Measurements from ENCODE around the gene ZNF248.

Gene ZNF248

DNA sequence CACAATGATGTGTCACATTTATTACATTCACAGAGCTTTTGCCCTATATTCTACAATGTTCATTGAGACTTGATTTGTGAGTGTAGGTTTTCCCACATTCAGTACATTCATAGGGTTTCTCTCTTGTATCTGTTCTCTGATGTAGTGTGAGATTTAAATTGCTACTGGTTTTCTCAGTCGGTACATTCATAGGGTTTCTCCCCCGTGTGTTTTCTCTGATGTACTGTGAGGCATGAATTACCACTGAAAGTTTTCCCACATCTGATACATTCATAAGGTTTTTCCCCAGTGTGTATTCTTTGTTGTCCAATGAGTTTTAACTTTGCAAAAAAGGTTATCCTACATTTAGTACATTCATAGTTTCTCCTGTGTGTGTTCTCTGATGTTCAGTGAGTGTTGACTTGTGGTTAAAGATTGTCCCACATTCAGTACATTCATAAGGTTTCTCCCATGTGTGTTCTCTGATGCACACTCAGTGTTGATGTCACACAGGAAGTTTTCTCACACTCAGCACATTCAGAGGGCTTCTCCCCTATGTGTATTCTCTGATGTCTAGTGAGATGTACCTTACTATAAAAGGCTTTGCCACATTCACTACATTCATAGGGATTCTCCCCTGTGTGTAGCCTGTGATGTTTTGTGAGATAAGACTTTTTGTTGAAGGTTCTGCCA is 63.0 kb downstream of the ZNF248 start:
- Mint-ChIP-seq H3K36me3 (peaks cover 13 to 22% of the 10 kb centered on the region in 2 donors), H3K27ac (no peak overlapping the region), H3K4me1 (no peaks in the 10 kb centered on the region), H3K9me3 (peaks cover 21 to 24% of the 10 kb centered on the region in 2 donors), H3K27me3 (no peaks in the 10 kb centered on the region), H3K4me3 (no peak overlapping the region)
- ATAC-seq (replicated peaks) (no peak), DNase-seq (no peak)

DNA sequence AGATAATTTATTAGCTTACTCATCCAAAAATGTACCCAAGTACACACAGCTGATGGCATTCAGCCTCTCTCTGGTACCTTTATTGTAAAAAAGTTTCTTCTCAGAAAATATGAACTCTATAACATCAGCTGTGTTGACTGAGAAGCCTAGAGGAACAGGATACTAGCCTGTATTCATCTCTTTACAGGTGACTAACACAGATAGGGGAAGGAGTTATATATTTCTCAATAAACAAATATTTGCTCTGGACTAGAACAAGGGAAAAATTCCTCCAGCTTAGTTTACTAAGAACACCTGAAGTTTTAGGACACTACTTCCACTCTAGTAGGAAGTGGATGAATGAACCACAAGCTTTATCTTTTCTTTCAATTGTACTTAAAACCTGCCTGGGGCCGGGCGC is 67.8 kb downstream of the ZNF248 start:
- no peak for ATAC-seq (replicated peaks)
- Mint-ChIP-seq H3K36me3 (peaks cover 7 to 17% of the 10 kb centered on the region in 2 donors), H3K27me3 (no peaks in the 10 kb centered on the region), H3K9me3 (peaks cover 11 to 13% of the 10 kb centered on the region in 2 donors), H3K4me1 (no peaks in the 10 kb centered on the region), H3K4me3 (no peak overlapping the region), H3K27ac (no peak overlapping the region)
- DNase-seq = no peak

GRCh38 chr10:37784678-37785077 is 72.7 kb downstream of the ZNF248 start:
- ATAC-seq (replicated peaks) = no peak
- Mint-ChIP-seq H3K27ac (no peak overlapping the region), H3K4me3 (no peak overlapping the region), H3K27me3 (no peaks in the 10 kb centered on the region), H3K4me1 (no peaks in the 10 kb centered on the region), H3K9me3 (peaks cover 7 to 11% of the 10 kb centered on the region in 2 donors), H3K36me3 (peaks cover 4 to 9% of the 10 kb centered on the region in 2 donors)
- DNase-seq = no peak

GRCh38 chr10:37780536-37780935 is 76.9 kb downstream of the ZNF248 start:
- peaks cover 11 to 15% of the 10 kb centered on the region in 2 donors for H3K9me3 Mint-ChIP-seq
- no peak overlapping the region for H3K27ac Mint-ChIP-seq
- no peaks in the 10 kb centered on the region for H3K27me3 Mint-ChIP-seq
- DNase-seq (no peak), ATAC-seq (replicated peaks) (no peak)
- peaks cover 6 to 8% of the 10 kb centered on the region in 2 donors for H3K36me3 Mint-ChIP-seq
- H3K4me1 Mint-ChIP-seq = no peaks in the 10 kb centered on the region
- no peak overlapping the region for H3K4me3 Mint-ChIP-seq

DNA sequence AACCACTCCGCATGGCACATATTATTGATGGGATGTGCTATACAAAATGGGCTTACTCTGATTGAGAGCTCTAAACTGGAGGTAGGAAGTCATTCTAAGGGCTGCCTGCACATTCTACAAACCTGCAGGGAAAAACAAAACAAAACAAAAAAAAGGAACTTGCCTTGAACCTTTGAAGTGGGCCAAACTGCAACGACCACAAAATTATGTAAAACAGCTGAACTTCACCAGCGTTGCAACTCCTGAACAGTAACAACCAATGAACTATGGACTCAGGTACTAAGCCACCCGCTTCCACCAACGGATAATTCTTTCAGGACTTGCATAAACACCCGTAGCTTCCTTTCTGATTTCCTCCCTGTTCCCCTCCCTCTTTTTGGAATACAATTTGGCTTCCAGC is 80.4 kb downstream of the ZNF248 start:
- Mint-ChIP-seq H3K4me3 (no peak overlapping the region), H3K36me3 (peaks cover 0 to 2% of the 10 kb centered on the region in 2 donors), H3K27me3 (no peaks in the 10 kb centered on the region), H3K4me1 (no peaks in the 10 kb centered on the region), H3K9me3 (peaks cover 8 to 13% of the 10 kb centered on the region in 2 donors), H3K27ac (no peak overlapping the region)
- ATAC-seq (replicated peaks) (no peak), DNase-seq (no peak)

DNA sequence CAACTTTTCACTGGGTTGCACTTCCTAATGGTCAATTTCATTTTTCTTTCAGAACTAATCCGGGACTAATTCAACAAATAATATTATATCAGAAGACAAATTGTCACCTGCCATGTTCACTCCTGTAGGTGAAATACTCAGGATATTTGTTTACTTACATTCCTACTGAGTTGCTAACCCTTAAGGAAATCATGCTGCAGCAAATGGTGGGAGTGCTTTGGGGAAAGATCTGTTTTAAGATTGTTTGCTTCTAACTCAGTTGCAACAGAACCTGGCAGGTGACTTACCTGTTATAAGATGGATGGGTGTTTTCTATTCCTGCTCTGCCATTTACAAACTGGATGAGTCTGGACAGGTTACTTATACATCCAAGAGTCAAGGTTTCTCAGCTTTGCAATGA is 81.8 kb downstream of the ZNF248 start:
- ATAC-seq (replicated peaks) = no peak
- no peaks in the 10 kb centered on the region for H3K27me3 Mint-ChIP-seq
- peaks cover 0 to 2% of the 10 kb centered on the region in 2 donors for H3K36me3 Mint-ChIP-seq
- no peaks in the 10 kb centered on the region for H3K4me1 Mint-ChIP-seq
- DNase-seq = no peak
- no peak overlapping the region for H3K4me3 Mint-ChIP-seq
- peaks cover 7 to 10% of the 10 kb centered on the region in 2 donors for H3K9me3 Mint-ChIP-seq
- H3K27ac Mint-ChIP-seq = no peak overlapping the region

DNA sequence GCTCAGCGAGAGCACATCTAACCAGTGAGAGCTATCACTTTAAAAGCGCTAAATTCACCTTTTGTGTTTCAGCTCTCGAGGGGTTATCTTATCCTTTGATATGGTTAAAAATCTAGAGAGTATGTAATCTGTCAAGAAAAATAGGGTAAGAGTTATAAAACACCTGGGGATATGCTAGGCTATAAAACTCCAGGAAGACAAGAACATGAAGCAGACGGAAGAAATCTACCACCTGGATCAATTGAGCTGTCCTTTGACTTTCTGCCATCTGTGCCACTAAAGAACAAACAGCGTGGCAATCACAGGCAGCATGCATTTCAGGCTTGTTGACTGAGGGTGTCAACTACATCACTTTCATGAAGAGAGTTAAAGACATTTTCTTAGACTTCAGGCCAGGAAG is 83.1 kb downstream of the ZNF248 start:
- H3K9me3 Mint-ChIP-seq = peaks cover 7 to 10% of the 10 kb centered on the region in 2 donors
- no peaks in the 10 kb centered on the region for H3K4me1 Mint-ChIP-seq
- H3K27ac Mint-ChIP-seq = no peak overlapping the region
- no peaks in the 10 kb centered on the region for H3K27me3 Mint-ChIP-seq
- ATAC-seq (replicated peaks) = no peak
- H3K36me3 Mint-ChIP-seq = peaks cover 0 to 2% of the 10 kb centered on the region in 2 donors
- H3K4me3 Mint-ChIP-seq = no peak overlapping the region
- DNase-seq = no peak

GRCh38 chr10:37765216-37765615 is 92.2 kb downstream of the ZNF248 start:
- H3K36me3 Mint-ChIP-seq = peaks cover 8 to 17% of the 10 kb centered on the region in 2 donors
- H3K9me3 Mint-ChIP-seq = peaks cover 20 to 27% of the 10 kb centered on the region in 2 donors
- no peak overlapping the region for H3K27ac Mint-ChIP-seq
- H3K4me1 Mint-ChIP-seq = no peaks in the 10 kb centered on the region
- ATAC-seq (replicated peaks) = no peak
- H3K27me3 Mint-ChIP-seq = no peaks in the 10 kb centered on the region
- no peak for DNase-seq
- H3K4me3 Mint-ChIP-seq = no peak overlapping the region

DNA sequence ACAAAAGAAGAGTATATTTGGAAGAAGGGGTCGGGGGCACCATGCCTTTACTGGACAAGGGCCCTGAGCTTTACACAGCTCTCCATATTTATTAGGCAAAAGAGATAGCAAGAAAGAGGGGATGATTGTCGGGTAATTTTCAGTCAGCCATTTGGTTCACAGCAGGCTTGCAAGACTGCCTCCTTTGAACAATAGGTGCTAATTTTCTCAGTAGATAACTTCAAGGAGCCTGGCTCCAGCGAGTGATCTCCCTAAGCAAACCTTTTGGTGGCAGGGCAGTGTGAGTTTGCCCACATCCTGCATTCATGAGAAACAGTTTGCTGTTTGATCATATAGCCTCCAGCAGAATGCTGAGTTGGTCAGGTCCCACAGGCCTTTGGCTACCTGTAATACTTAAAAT is 94.3 kb downstream of the ZNF248 start:
- peaks cover 6 to 16% of the 10 kb centered on the region in 2 donors for H3K36me3 Mint-ChIP-seq
- no peak overlapping the region for H3K4me3 Mint-ChIP-seq
- ATAC-seq (replicated peaks) (no peak), DNase-seq (no peak)
- H3K27ac Mint-ChIP-seq = no peak overlapping the region
- H3K4me1 Mint-ChIP-seq = no peaks in the 10 kb centered on the region
- H3K27me3 Mint-ChIP-seq = no peaks in the 10 kb centered on the region
- H3K9me3 Mint-ChIP-seq = peaks cover 16 to 24% of the 10 kb centered on the region in 2 donors

DNA sequence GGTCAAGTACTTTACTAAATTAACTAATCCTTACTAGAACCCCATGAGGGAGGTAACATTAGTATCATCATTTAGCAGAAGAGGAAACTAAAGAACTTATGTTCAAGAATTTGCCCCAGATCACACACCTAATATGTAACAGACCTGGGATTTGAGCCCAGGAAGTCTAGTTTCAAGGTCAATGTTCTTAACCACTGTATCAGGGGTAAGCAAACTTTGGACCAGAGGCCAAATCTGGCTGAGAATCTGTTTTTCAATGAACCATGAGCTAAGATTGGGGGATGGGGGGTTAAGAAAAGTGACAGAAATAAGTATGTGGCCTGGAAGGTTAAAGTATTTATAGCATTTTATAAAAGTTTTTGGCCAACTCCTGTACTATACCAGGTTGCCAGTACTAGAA is 95.1 kb downstream of the ZNF248 start:
- no peak for DNase-seq
- Mint-ChIP-seq H3K27me3 (no peaks in the 10 kb centered on the region), H3K9me3 (peaks cover 16 to 20% of the 10 kb centered on the region in 2 donors), H3K4me3 (no peak overlapping the region), H3K27ac (no peak overlapping the region), H3K36me3 (peaks cover 6 to 16% of the 10 kb centered on the region in 2 donors), H3K4me1 (no peaks in the 10 kb centered on the region)
- no peak for ATAC-seq (replicated peaks)

DNA sequence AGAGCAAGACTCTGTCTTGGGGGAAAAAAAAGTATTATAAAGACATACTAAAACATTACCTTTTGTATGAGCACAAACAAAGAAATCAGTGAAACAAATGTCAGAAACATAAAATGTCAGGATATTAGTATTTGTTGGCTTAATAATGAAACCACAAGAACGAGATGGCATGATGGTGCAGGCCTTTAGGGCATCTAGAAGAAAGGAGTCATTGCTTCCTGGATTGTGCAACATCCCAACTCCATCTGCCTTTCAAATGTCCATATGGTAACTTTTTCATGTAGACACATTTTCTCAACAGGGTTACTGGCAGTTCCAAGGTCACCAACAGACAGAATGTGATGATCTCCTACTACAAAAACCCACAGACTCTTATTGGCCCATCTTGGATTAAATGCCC is 96.6 kb downstream of the ZNF248 start:
- peaks cover 16 to 19% of the 10 kb centered on the region in 2 donors for H3K9me3 Mint-ChIP-seq
- DNase-seq (no peak), ATAC-seq (replicated peaks) (no peak)
- H3K27me3 Mint-ChIP-seq = no peaks in the 10 kb centered on the region
- no peak overlapping the region for H3K27ac Mint-ChIP-seq
- no peaks in the 10 kb centered on the region for H3K4me1 Mint-ChIP-seq
- H3K36me3 Mint-ChIP-seq = peaks cover 6 to 10% of the 10 kb centered on the region in 2 donors
- H3K4me3 Mint-ChIP-seq = no peak overlapping the region

DNA sequence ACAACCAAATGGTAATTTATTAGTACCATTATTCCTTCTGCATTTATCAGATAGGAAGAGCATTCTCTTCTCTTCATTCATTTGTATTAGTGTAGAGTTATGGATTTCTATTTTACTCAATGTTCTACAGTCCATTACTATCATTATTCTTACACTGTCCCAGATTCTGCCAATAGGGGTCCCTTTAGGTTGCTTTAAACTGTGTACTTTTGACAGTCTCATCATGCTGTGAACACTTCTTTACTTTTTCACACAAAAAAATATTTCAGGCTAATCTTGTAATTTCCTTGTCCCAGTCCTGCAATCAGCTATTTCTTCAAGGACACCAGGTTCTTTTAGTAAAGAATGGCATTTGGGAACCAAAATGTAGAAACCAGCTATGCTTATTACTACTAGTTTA is 99.3 kb downstream of the ZNF248 start:
- peaks cover 4 to 5% of the 10 kb centered on the region in 2 donors for H3K36me3 Mint-ChIP-seq
- no peak overlapping the region for H3K4me3 Mint-ChIP-seq
- no peaks in the 10 kb centered on the region for H3K4me1 Mint-ChIP-seq
- H3K9me3 Mint-ChIP-seq = peaks cover 7 to 12% of the 10 kb centered on the region in 2 donors
- ATAC-seq (replicated peaks) (no peak), DNase-seq (no peak)
- no peak overlapping the region for H3K27ac Mint-ChIP-seq
- H3K27me3 Mint-ChIP-seq = no peaks in the 10 kb centered on the region

- Mint-ChIP-seq H3K27me3 (no peaks in the 10 kb centered on the region), H3K4me1 (no peaks in the 10 kb centered on the region)
- peak; percentile 74 to 82 for ATAC-seq (replicated peaks)
Measured at GRCh38 chr10:37754538-37755323, 102.7 kb downstream of the ZNF248 start.

GRCh38 chr10:37752334-37752875 is 105.0 kb downstream of the ZNF248 start:
- ATAC-seq (replicated peaks) (no peak), DNase-seq (no peak)
- no peaks in the 10 kb centered on the region for H3K27me3 Mint-ChIP-seq
- H3K4me3 Mint-ChIP-seq = no peak overlapping the region
- H3K27ac Mint-ChIP-seq = no peak overlapping the region
- H3K9me3 Mint-ChIP-seq = peaks cover 5 to 6% of the 10 kb centered on the region in 2 donors
- no peaks in the 10 kb centered on the region for H3K4me1 Mint-ChIP-seq
- H3K36me3 Mint-ChIP-seq = no peaks in the 10 kb centered on the region

More at GRCh38 chr10:37754538-37755323, 102.7 kb downstream of the ZNF248 start:
- H3K27ac Mint-ChIP-seq = no peak overlapping the region
- H3K9me3 Mint-ChIP-seq = peaks cover 3 to 4% of the 10 kb centered on the region in 2 donors
- DNase-seq = no peak
- no peak overlapping the region for H3K4me3 Mint-ChIP-seq
- H3K36me3 Mint-ChIP-seq = peaks cover under 1 to 3% of the 10 kb centered on the region in 2 donors

DNA sequence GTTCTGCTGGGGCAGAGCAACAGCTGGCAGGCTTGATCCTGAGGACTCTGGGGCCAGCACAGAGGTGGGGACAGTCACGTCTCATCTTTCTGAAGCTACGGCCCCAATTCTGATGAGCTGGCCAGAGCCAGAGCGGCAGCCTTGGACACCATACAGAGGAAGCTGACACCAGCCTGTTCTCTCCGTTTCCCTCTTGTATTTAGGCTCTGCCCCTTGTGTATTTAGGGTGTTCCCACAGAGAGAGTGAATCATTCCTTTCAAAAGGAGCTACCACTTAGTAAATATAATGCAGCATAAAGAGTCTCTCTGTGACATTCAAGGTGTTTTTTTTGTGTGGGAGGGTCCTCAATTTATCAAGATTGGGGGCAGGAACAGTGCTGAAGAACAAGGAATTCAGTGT is 109.2 kb downstream of the ZNF248 start:
- Mint-ChIP-seq H3K4me3 (no peak overlapping the region), H3K27me3 (no peaks in the 10 kb centered on the region), H3K27ac (no peak overlapping the region), H3K9me3 (peaks cover 5 to 6% of the 10 kb centered on the region in 2 donors), H3K36me3 (no peaks in the 10 kb centered on the region), H3K4me1 (no peaks in the 10 kb centered on the region)
- ATAC-seq (replicated peaks) = no peak
- no peak for DNase-seq

All from stimulated activated naive B cell treated with anti-CD40 and anti-IgM and Interleukin-4, amounts not matched to agents 10 μg/mL and 1 μg/mL and 100 μg/mL, for 72 hours (primary cell).